Measurements from ENCODE around the gene NOS1AP.

The NOS1AP gene

GRCh38 chr1:162219461-162219860 is 150.0 kb downstream of the NOS1AP start:
- DNase-seq (ENCODE audit: insufficient read length) (no peak), FAIRE-seq (no peak)
- TF ChIP-seq POLR2A (IDR thresholded peaks at IDR 0.05; ENCODE audit: low read depth, low read length), result no peak
- TF ChIP-seq POLR2AphosphoS5 (IDR thresholded peaks at IDR 0.05; ENCODE audit: low read depth, low read length), result no peak
- no peak for TF ChIP-seq TAF1 (IDR thresholded peaks at IDR 0.05; ENCODE audit: borderline replicate concordance, low read depth, low read length)

DNA sequence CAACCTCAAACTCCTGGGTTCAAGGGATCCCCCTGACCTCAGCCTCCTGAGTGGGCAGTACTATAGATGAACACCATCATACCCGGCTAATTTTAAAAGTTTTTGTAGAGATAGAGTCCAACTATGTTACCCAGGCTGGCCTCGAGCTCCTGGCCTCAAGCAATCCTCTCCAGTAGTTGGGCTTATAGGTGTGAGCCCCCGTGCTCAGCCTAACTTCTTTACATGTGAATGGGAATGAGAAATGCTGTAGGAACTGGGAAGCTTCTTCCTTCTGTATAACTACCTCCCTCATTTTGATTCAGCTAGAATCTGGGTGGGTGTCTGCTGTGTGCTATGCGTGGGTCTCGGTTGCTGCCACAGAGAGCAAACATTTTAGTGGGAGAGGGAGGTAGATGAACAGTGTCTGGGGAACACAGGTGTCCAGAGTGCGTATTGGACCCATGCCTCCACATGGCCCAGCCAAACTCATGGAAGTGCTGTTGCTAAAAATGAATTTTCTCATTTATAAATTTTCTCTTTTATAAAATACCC is 150.6 kb downstream of the NOS1AP start:
- TF ChIP-seq TAF1 (IDR thresholded peaks at IDR 0.05; ENCODE audit: borderline replicate concordance, low read depth, low read length) (no peak), POLR2A (IDR thresholded peaks at IDR 0.05; ENCODE audit: low read depth, low read length) (no peak), POLR2AphosphoS5 (IDR thresholded peaks at IDR 0.05; ENCODE audit: low read depth, low read length) (no peak)
- no peak for FAIRE-seq

GRCh38 chr1:162222014-162222413 is 152.5 kb downstream of the NOS1AP start:
- TF ChIP-seq POLR2A (IDR thresholded peaks at IDR 0.05; ENCODE audit: low read depth, low read length) (no peak), POLR2AphosphoS5 (IDR thresholded peaks at IDR 0.05; ENCODE audit: low read depth, low read length) (no peak), TAF1 (IDR thresholded peaks at IDR 0.05; ENCODE audit: borderline replicate concordance, low read depth, low read length) (no peak)
- DNase-seq (ENCODE audit: insufficient read length) (no peak), FAIRE-seq (no peak)

More for the DNA sequence above, 150.6 kb downstream of the NOS1AP start:
- DNase-seq (ENCODE audit: insufficient read length), result no peak

DNA sequence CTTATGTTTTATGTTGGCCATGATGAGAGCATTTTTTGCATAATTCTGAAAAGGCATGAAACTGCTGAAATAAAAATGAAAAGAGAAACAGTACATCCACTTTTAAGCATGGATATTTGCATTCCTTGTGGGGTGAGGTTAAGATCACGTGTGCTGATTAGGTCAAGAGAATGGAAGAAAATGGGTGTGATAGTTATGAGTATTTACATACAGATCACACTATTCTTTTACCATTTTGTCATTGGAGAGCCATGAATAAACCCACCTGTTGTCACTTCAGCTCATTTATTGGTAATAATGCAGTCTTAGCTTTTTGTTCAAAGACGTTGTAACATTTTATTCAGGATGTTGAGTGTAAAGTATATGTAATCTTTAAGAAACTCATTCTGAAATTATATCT is 153.2 kb downstream of the NOS1AP start:
- no peak for TF ChIP-seq POLR2AphosphoS5 (IDR thresholded peaks at IDR 0.05; ENCODE audit: low read depth, low read length)
- TF ChIP-seq TAF1 (IDR thresholded peaks at IDR 0.05; ENCODE audit: borderline replicate concordance, low read depth, low read length), result no peak
- no peak for TF ChIP-seq POLR2A (IDR thresholded peaks at IDR 0.05; ENCODE audit: low read depth, low read length)
- FAIRE-seq (no peak), DNase-seq (ENCODE audit: insufficient read length) (no peak)

GRCh38 chr1:162223488-162223887 is 154.0 kb downstream of the NOS1AP start:
- FAIRE-seq, result no peak
- TF ChIP-seq POLR2A (IDR thresholded peaks at IDR 0.05; ENCODE audit: low read depth, low read length), result no peak
- no peak for TF ChIP-seq TAF1 (IDR thresholded peaks at IDR 0.05; ENCODE audit: borderline replicate concordance, low read depth, low read length)
- no peak for TF ChIP-seq POLR2AphosphoS5 (IDR thresholded peaks at IDR 0.05; ENCODE audit: low read depth, low read length)
- DNase-seq (ENCODE audit: insufficient read length), result no peak

GRCh38 chr1:162224267-162224666 is 154.8 kb downstream of the NOS1AP start:
- FAIRE-seq, result no peak
- DNase-seq (ENCODE audit: insufficient read length), result no peak
- no peak for TF ChIP-seq POLR2A (IDR thresholded peaks at IDR 0.05; ENCODE audit: low read depth, low read length)
- TF ChIP-seq POLR2AphosphoS5 (IDR thresholded peaks at IDR 0.05; ENCODE audit: low read depth, low read length), result no peak
- TF ChIP-seq TAF1 (IDR thresholded peaks at IDR 0.05; ENCODE audit: borderline replicate concordance, low read depth, low read length), result no peak

DNA sequence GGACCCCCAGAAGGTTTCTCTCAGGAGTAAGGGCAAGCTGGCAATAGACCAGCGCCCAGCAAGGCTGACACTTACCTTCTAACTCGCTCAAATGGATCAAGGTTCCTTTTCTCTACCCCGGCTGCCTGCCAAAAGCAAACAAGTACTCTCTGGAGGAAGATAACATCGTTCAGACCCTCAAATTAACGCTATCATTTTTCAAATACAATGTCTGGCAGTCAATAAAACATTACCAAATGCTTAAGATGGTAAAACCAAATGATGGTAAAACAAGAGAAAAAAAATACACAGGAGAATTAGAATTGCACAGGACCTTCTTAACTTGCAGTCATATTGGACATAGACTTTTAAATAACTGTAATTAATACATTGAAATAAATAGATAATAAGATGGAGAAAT is 159.1 kb downstream of the NOS1AP start:
- no peak for FAIRE-seq
- no peak for DNase-seq (ENCODE audit: insufficient read length)
- TF ChIP-seq POLR2A (IDR thresholded peaks at IDR 0.05; ENCODE audit: low read depth, low read length), result no peak
- TF ChIP-seq POLR2AphosphoS5 (IDR thresholded peaks at IDR 0.05; ENCODE audit: low read depth, low read length), result no peak

DNA sequence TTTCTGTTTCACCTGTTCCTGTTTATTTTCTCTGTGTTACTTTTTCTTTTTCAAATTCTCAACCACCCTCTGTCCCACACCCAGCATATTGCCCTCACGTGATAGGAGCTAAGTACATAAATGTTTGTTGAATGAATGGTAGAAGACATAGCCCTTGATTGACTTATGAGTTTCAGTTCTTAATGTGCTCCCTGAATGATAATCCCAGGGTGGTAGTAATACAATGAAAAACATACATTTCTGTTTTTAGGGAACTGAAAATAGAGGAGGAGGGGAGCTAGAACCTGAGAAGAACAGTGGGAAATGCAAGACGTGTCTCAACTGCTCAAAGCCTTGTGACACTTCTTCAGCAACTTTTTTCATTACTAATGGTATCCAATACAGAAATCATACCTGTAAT is 160.1 kb downstream of the NOS1AP start:
- no peak for DNase-seq (ENCODE audit: insufficient read length)
- FAIRE-seq, result no peak
- TF ChIP-seq TAF1 (IDR thresholded peaks at IDR 0.05; ENCODE audit: borderline replicate concordance, low read depth, low read length) (no peak), POLR2AphosphoS5 (IDR thresholded peaks at IDR 0.05; ENCODE audit: low read depth, low read length) (no peak), POLR2A (IDR thresholded peaks at IDR 0.05; ENCODE audit: low read depth, low read length) (no peak)

- FAIRE-seq (no peak), DNase-seq (ENCODE audit: insufficient read length) (no peak)
- no peak for TF ChIP-seq TAF1 (IDR thresholded peaks at IDR 0.05; ENCODE audit: borderline replicate concordance, low read depth, low read length)
- no peak for TF ChIP-seq POLR2A (IDR thresholded peaks at IDR 0.05; ENCODE audit: low read depth, low read length)
- TF ChIP-seq POLR2AphosphoS5 (IDR thresholded peaks at IDR 0.05; ENCODE audit: low read depth, low read length), result no peak
Measured at GRCh38 chr1:162230096-162230495, 160.6 kb downstream of the NOS1AP start.

DNA sequence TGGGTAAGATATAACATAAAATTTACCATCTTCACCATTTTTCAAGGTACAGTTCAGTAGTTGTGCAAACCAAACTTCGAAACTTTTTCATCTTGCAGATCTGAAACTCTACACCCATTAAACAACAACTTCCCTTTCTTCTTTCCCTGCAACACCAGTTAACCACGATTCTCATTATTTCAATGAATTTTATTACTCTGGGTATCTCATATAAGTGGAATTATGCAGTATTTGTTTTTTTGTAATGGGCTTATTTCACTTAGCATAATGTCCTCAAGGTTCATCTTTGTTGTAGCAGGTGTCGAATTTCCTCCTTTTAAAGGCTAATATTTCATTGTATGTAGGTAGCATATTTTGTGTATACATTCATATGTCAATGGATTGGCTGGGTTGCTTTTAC is 161.0 kb downstream of the NOS1AP start:
- DNase-seq (ENCODE audit: insufficient read length) (no peak), FAIRE-seq (no peak)
- TF ChIP-seq POLR2A (IDR thresholded peaks at IDR 0.05; ENCODE audit: low read depth, low read length) (no peak), TAF1 (IDR thresholded peaks at IDR 0.05; ENCODE audit: borderline replicate concordance, low read depth, low read length) (no peak), POLR2AphosphoS5 (IDR thresholded peaks at IDR 0.05; ENCODE audit: low read depth, low read length) (no peak)

DNA sequence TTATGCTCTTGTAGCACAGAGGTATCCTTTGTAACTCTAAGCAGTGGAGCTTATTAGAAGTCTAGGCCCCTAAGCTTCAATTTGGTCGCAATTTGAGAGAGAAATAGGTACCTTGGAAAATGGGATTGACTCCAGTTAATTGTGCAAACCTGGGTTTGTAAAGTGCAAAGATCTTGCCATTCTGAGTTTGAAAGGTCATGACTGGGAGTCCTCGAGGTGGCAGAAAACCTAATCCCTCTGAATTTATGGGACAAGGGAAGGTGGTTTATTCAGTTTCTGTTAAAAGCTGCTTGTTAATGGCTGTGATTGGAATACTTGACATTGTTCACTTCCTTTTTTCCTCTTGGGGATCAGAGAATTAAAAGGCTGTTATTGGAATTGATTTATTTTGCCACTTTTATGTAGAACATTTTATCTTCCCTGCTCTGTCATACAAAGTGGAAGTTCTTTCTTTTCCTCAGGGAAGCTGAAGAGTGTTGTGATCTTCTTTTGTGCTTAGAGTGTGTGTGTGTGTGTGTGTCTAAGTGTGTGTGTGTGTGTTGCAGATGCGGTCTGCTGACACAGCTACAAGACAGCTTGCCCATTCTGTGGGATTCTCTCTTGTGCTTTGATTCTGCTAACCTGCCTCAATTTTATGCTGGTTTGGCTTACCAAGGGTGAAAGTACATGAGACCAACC is 162.7 kb downstream of the NOS1AP start:
- no peak for TF ChIP-seq POLR2AphosphoS5 (IDR thresholded peaks at IDR 0.05; ENCODE audit: low read depth, low read length)
- TF ChIP-seq TAF1 (IDR thresholded peaks at IDR 0.05; ENCODE audit: borderline replicate concordance, low read depth, low read length), result no peak
- no peak for TF ChIP-seq POLR2A (IDR thresholded peaks at IDR 0.05; ENCODE audit: low read depth, low read length)
- FAIRE-seq, result no peak

GRCh38 chr1:162233066-162233465 is 163.6 kb downstream of the NOS1AP start:
- TF ChIP-seq POLR2AphosphoS5 (IDR thresholded peaks at IDR 0.05; ENCODE audit: low read depth, low read length) (no peak), POLR2A (IDR thresholded peaks at IDR 0.05; ENCODE audit: low read depth, low read length) (no peak), TAF1 (IDR thresholded peaks at IDR 0.05; ENCODE audit: borderline replicate concordance, low read depth, low read length) (no peak)
- no peak for FAIRE-seq
- DNase-seq (ENCODE audit: insufficient read length), result no peak

More for the DNA sequence above, 162.7 kb downstream of the NOS1AP start:
- no peak for DNase-seq (ENCODE audit: insufficient read length)
